ENCODE measurements around the gene ANKRD13B.

ANKRD13B gene

GRCh38 chr17:29608986-29609385 is 16.1 kb downstream of the ANKRD13B start:
- H3K4me3 ChIP-seq (ENCODE audit: low read depth, low read length), result no peak overlapping the region
- no peak for TF ChIP-seq CTCF (IDR thresholded peaks at IDR 0.05; ENCODE audit: low read depth, low read length, missing control alignments)
- in situ Hi-C loops (cut with HindIII; ENCODE audit: low pct_ligation_motif_present, low sequenced_read_pairs), result no loop called here
- DNase-seq, result no peak
- H3K27ac ChIP-seq, result no peak overlapping the region
- H3K27me3 ChIP-seq (replicated peaks), result no peaks in the 10 kb centered on the region
- no peaks in the 10 kb centered on the region for H3K36me3 ChIP-seq (replicated peaks)

- in situ Hi-C loops (cut with HindIII; ENCODE audit: low pct_ligation_motif_present, low sequenced_read_pairs), result no loop called here
- DNase-seq, result no peak
- Histone ChIP-seq H3K36me3 (replicated peaks) (no peaks in the 10 kb centered on the region), H3K27ac (no peak overlapping the region), H3K27me3 (replicated peaks) (no peaks in the 10 kb centered on the region), H3K4me3 (ENCODE audit: low read depth, low read length) (no peak overlapping the region)
- TF ChIP-seq CTCF (IDR thresholded peaks at IDR 0.05; ENCODE audit: low read depth, low read length, missing control alignments), result no peak
Measured at GRCh38 chr17:29610395-29610794, 17.5 kb downstream of the ANKRD13B start.

- DNase-seq, result no peak
- Histone ChIP-seq H3K27ac (no peak overlapping the region), H3K4me3 (ENCODE audit: low read depth, low read length) (no peak overlapping the region), H3K27me3 (replicated peaks) (no peaks in the 10 kb centered on the region), H3K36me3 (replicated peaks) (no peaks in the 10 kb centered on the region)
- in situ Hi-C loops (cut with HindIII; ENCODE audit: low pct_ligation_motif_present, low sequenced_read_pairs), result no loop called here
- no peak for TF ChIP-seq CTCF (IDR thresholded peaks at IDR 0.05; ENCODE audit: low read depth, low read length, missing control alignments)
Measured at GRCh38 chr17:29611351-29612093, 18.6 kb downstream of the ANKRD13B start.

- Histone ChIP-seq H3K36me3 (replicated peaks) (no peaks in the 10 kb centered on the region), H3K27me3 (replicated peaks) (no peaks in the 10 kb centered on the region), H3K4me3 (ENCODE audit: low read depth, low read length) (no peak overlapping the region), H3K27ac (no peak overlapping the region)
- no peak for DNase-seq
- in situ Hi-C loops (cut with HindIII; ENCODE audit: low pct_ligation_motif_present, low sequenced_read_pairs), result no loop called here
- no peak for TF ChIP-seq CTCF (IDR thresholded peaks at IDR 0.05; ENCODE audit: low read depth, low read length, missing control alignments)
Measured at GRCh38 chr17:29612094-29612403, 19.1 kb downstream of the ANKRD13B start.

GRCh38 chr17:29612404-29613280 is 19.7 kb downstream of the ANKRD13B start:
- in situ Hi-C loops (cut with HindIII; ENCODE audit: low pct_ligation_motif_present, low sequenced_read_pairs), result no loop called here
- Histone ChIP-seq H3K4me3 (ENCODE audit: low read depth, low read length) (no peak overlapping the region), H3K27me3 (replicated peaks) (no peaks in the 10 kb centered on the region), H3K27ac (no peak overlapping the region), H3K36me3 (replicated peaks) (no peaks in the 10 kb centered on the region)
- TF ChIP-seq CTCF (IDR thresholded peaks at IDR 0.05; ENCODE audit: low read depth, low read length, missing control alignments), result no peak
- DNase-seq, result no peak
